ENCODE data around the gene GOLGB1. TPM values are rescaled to one million over a fixed set of nuclear protein-coding genes. Genes with fewer than 3 reads are reported as not detected.

Gene GOLGB1, protein sequence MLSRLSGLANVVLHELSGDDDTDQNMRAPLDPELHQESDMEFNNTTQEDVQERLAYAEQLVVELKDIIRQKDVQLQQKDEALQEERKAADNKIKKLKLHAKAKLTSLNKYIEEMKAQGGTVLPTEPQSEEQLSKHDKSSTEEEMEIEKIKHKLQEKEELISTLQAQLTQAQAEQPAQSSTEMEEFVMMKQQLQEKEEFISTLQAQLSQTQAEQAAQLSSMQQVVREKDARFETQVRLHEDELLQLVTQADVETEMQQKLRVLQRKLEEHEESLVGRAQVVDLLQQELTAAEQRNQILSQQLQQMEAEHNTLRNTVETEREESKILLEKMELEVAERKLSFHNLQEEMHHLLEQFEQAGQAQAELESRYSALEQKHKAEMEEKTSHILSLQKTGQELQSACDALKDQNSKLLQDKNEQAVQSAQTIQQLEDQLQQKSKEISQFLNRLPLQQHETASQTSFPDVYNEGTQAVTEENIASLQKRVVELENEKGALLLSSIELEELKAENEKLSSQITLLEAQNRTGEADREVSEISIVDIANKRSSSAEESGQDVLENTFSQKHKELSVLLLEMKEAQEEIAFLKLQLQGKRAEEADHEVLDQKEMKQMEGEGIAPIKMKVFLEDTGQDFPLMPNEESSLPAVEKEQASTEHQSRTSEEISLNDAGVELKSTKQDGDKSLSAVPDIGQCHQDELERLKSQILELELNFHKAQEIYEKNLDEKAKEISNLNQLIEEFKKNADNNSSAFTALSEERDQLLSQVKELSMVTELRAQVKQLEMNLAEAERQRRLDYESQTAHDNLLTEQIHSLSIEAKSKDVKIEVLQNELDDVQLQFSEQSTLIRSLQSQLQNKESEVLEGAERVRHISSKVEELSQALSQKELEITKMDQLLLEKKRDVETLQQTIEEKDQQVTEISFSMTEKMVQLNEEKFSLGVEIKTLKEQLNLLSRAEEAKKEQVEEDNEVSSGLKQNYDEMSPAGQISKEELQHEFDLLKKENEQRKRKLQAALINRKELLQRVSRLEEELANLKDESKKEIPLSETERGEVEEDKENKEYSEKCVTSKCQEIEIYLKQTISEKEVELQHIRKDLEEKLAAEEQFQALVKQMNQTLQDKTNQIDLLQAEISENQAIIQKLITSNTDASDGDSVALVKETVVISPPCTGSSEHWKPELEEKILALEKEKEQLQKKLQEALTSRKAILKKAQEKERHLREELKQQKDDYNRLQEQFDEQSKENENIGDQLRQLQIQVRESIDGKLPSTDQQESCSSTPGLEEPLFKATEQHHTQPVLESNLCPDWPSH (N-terminal part only)
- polyA plus RNA-seq (2013), result 31.7 and 33.9 TPM in 2 replicates

- Histone ChIP-seq H3K27me3 (ENCODE audit: insufficient read depth, low read length) (no peaks in the 10 kb centered on the region), H2BK5ac (ENCODE audit: low read depth, low read length, poor library complexity) (peak within 1 kb of the TSS; percentile 68), H4K91ac (ENCODE audit: low read depth, low read length) (peak within 1 kb of the TSS; percentile 72), H3K9ac (ENCODE audit: low read length) (peak within 1 kb of the TSS; percentile 97), H3K79me2 (ENCODE audit: control insufficient read depth, insufficient read depth, low read length, poor library complexity) (peaks cover 7% of the 10 kb centered on the region), H2BK12ac (ENCODE audit: low read length) (no peak within 1 kb of the TSS), H4K8ac (ENCODE audit: low read depth, low read length) (peak within 1 kb of the TSS; percentile 87), H3K4me1 (ENCODE audit: control insufficient read depth in 1 of 2, insufficient read depth in 2 of 2, low read length in 2 of 2) (peaks cover 2 to 10% of the 10 kb centered on the region in 2 experiments), H3K14ac (ENCODE audit: low read length) (peak within 1 kb of the TSS; percentile 78), H2BK120ac (ENCODE audit: insufficient read depth, low read length, poor library complexity) (peak within 1 kb of the TSS; percentile 59), H3K4me2 (ENCODE audit: low read length) (peak within 1 kb of the TSS; percentile 85), H4K12ac (ENCODE audit: low read depth, low read length) (peak within 1 kb of the TSS; percentile 63), H3K27ac (ENCODE audit: low read depth, low read length) (peak within 1 kb of the TSS; percentile 56), H3K36me3 (ENCODE audit: control insufficient read depth in 1 of 2, insufficient read depth in 2 of 2, low read length in 2 of 2) (no peaks in the 10 kb centered on the region), H3K18ac (ENCODE audit: low read length) (peak within 1 kb of the TSS; percentile 83), H3K23ac (ENCODE audit: low read length) (no peak within 1 kb of the TSS), H3K79me1 (ENCODE audit: low read length) (peaks cover 5% of the 10 kb centered on the region), H3K9me3 (ENCODE audit: insufficient read depth, low read depth, low read length) (no peaks in the 10 kb centered on the region), H2AFZ (ENCODE audit: insufficient read depth, low read length, poor library complexity) (peak within 1 kb of the TSS; percentile 61), H3K4ac (ENCODE audit: low read depth, low read length) (peak within 1 kb of the TSS; percentile 33), H2AK5ac (ENCODE audit: low read length) (peak within 1 kb of the TSS; percentile 18), H3K4me3 (ENCODE audit: low read depth, low read length) (peak within 1 kb of the TSS; percentile 96)
- DNase-seq, result peak; percentile 99
- WGBS (ENCODE audit: extremely low coverage, insufficient coverage, insufficient read length), result no CpG with 5 or more reads among the region's 51 CpGs
Measured at GRCh38 chr3:121749276-121750086, at the start of gene GOLGB1. Gene GOLGB1, minus strand, starts transcription at chr3:121749741. Its CDS starts 18,770 bp downstream, at chr3:121730971.

GRCh38 chr3:121796970-121797369 lies 47.4 kb upstream of the GOLGB1 start:
- Histone ChIP-seq H3K9me3 (ENCODE audit: insufficient read depth, low read depth, low read length) (no peaks in the 10 kb centered on the region), H2BK5ac (ENCODE audit: low read depth, low read length, poor library complexity) (no peak overlapping the region), H3K79me2 (ENCODE audit: control insufficient read depth, insufficient read depth, low read length, poor library complexity) (no peaks in the 10 kb centered on the region), H3K23ac (ENCODE audit: low read length) (no peak overlapping the region), H2BK12ac (ENCODE audit: low read length) (no peak overlapping the region), H2AFZ (ENCODE audit: insufficient read depth, low read length, poor library complexity) (no peak overlapping the region), H4K91ac (ENCODE audit: low read depth, low read length) (no peak overlapping the region), H3K4ac (ENCODE audit: low read depth, low read length) (no peak overlapping the region), H3K4me3 (ENCODE audit: low read depth, low read length) (no peak overlapping the region), H3K4me2 (ENCODE audit: low read length) (no peak overlapping the region), H3K14ac (ENCODE audit: low read length) (no peak overlapping the region), H2AK5ac (ENCODE audit: low read length) (no peak overlapping the region), H3K9ac (ENCODE audit: low read length) (no peak overlapping the region), H3K27me3 (ENCODE audit: insufficient read depth, low read length) (no peaks in the 10 kb centered on the region), H3K18ac (ENCODE audit: low read length) (no peak overlapping the region), H2BK120ac (ENCODE audit: insufficient read depth, low read length, poor library complexity) (no peak overlapping the region), H3K79me1 (ENCODE audit: low read length) (no peaks in the 10 kb centered on the region), H3K4me1 (ENCODE audit: control insufficient read depth in 1 of 2, insufficient read depth in 2 of 2, low read length in 2 of 2) (no peaks in the 10 kb centered on the region), H3K27ac (ENCODE audit: low read depth, low read length) (no peak overlapping the region), H4K12ac (ENCODE audit: low read depth, low read length) (no peak overlapping the region), H3K36me3 (ENCODE audit: control insufficient read depth in 1 of 2, insufficient read depth in 2 of 2, low read length in 2 of 2) (no peaks in the 10 kb centered on the region), H4K8ac (ENCODE audit: low read depth, low read length) (no peak overlapping the region)
- no peak for DNase-seq
- no CpG with 5 or more reads among the region's 1 CpG for WGBS (ENCODE audit: extremely low coverage, insufficient coverage, insufficient read length)

DNA sequence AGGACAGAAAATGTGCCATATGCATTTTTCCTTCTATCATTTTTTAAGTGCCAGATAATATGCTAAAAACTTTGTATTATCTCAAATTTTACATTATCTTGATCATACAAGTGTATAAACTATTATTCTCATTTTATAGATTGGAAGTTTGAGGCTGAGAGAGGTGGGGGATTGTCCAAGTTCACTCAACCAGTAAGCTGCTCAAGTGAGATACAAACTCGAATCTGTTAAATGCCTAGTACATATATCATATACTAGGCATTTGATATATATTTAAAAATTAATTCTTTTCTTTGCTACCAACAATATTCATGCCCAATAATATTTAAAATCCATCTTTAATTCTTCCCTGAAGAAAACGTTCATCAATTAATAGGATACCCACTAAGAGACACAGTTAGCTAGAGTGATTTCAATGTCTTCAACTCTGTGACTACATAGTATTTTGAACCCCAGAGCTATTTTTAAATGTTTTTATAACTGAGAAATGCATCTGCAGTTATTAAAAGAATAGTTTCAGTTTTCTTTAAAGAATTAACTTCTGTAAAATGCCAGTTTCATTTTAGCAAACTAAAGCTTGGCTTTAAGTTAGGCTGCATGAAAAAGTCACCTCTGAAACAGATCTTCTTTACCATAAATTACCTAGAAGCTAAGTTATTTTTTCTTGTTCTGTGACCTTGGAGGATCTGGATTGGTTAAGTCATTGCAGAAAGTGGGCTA lies 44.9 kb upstream of the GOLGB1 start:
- no peaks in the 10 kb centered on the region for H3K27me3 ChIP-seq (ENCODE audit: insufficient read depth, low read length)
- H2BK5ac ChIP-seq (ENCODE audit: low read depth, low read length, poor library complexity), result no peak overlapping the region
- H3K23ac ChIP-seq (ENCODE audit: low read length), result no peak overlapping the region
- no peak overlapping the region for H2AFZ ChIP-seq (ENCODE audit: insufficient read depth, low read length, poor library complexity)
- H3K9me3 ChIP-seq (ENCODE audit: insufficient read depth, low read depth, low read length), result no peaks in the 10 kb centered on the region
- no peak overlapping the region for H2AK5ac ChIP-seq (ENCODE audit: low read length)
- no peak overlapping the region for H3K4me2 ChIP-seq (ENCODE audit: low read length)
- H3K4me1 ChIP-seq (ENCODE audit: control insufficient read depth in 1 of 2, insufficient read depth in 2 of 2, low read length in 2 of 2), result no peaks in the 10 kb centered on the region
- H3K4me3 ChIP-seq (ENCODE audit: low read depth, low read length), result no peak overlapping the region
- no peak overlapping the region for H2BK120ac ChIP-seq (ENCODE audit: insufficient read depth, low read length, poor library complexity)
- H4K91ac ChIP-seq (ENCODE audit: low read depth, low read length), result no peak overlapping the region
- H3K9ac ChIP-seq (ENCODE audit: low read length), result no peak overlapping the region
- no peak overlapping the region for H2BK12ac ChIP-seq (ENCODE audit: low read length)
- H3K18ac ChIP-seq (ENCODE audit: low read length), result no peak overlapping the region
- no peak overlapping the region for H3K4ac ChIP-seq (ENCODE audit: low read depth, low read length)
- H3K36me3 ChIP-seq (ENCODE audit: control insufficient read depth in 1 of 2, insufficient read depth in 2 of 2, low read length in 2 of 2), result peaks cover 0 to 2% of the 10 kb centered on the region in 2 experiments
- DNase-seq, result no peak
- no peak overlapping the region for H3K27ac ChIP-seq (ENCODE audit: low read depth, low read length)
- H4K12ac ChIP-seq (ENCODE audit: low read depth, low read length), result no peak overlapping the region
- no peaks in the 10 kb centered on the region for H3K79me1 ChIP-seq (ENCODE audit: low read length)
- no peak overlapping the region for H3K14ac ChIP-seq (ENCODE audit: low read length)
- H3K79me2 ChIP-seq (ENCODE audit: control insufficient read depth, insufficient read depth, low read length, poor library complexity), result no peaks in the 10 kb centered on the region
- H4K8ac ChIP-seq (ENCODE audit: low read depth, low read length), result no peak overlapping the region
- 100% methylated on average over 1 of the region's 2 CpGs for WGBS (ENCODE audit: extremely low coverage, insufficient coverage, insufficient read length)
